Ramos (cell line): ENCODE measurements around the gene QSOX2.

ENCODE experiments used
- in situ Hi-C: fragments of 300-500 bp; cut with MboI; formaldehyde crosslinking; loops from one replicate; pipeline ENCODE4 v1.14.3; 2022; ENCODE audit warnings: low sequenced_read_pairs; ENCODE audit not compliant: unreplicated experiment

The QSOX2 gene

GRCh38 chr9:136194540-136194939, 51.1 kb downstream of the QSOX2 start:
- in situ Hi-C loops, result no loop called here

- in situ Hi-C loops, result no loop called here
These were observed 51.7 kb downstream of the QSOX2 start for GRCh38 chr9:136193891-136194279.

DNA sequence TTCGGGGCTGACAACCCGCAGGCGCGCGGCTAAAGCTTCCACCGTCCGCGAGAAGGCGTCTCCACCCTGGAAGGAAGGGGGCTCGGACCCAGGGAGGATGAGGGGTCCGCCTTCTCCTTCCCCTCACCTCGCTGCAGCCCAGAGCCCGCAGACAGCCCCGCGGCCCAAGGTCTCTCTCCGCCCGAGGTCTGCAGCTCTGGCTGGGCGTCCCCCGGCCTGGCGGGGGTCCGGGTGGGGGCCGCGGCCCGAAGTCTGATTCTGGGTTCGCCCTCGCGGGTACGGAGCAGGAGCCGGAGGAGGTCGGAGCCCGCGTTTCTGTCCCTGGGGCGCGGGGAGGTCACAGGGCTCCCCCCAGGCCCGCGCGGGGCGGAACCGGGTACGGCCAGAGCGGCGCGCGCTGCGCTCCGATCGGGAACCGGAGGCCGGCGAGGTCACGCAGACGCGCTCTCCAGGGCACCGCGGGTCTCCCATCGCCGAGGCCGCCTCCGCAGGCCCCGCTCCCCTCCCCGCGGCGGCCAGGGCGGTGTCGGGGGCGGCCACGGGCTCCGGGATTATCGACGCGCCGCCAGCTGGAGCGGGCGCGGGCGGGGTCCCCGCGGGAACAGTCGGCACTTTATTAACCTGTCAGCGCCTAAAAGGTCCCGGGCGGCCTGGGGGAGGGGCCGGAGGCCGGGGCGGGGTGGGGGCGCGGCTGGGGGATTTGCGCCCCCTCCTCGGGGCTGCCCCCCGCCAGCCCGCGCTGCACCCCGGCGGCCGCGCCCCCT, 52.3 kb downstream of the QSOX2 start:
- in situ Hi-C loops, result no loop called here

DNA sequence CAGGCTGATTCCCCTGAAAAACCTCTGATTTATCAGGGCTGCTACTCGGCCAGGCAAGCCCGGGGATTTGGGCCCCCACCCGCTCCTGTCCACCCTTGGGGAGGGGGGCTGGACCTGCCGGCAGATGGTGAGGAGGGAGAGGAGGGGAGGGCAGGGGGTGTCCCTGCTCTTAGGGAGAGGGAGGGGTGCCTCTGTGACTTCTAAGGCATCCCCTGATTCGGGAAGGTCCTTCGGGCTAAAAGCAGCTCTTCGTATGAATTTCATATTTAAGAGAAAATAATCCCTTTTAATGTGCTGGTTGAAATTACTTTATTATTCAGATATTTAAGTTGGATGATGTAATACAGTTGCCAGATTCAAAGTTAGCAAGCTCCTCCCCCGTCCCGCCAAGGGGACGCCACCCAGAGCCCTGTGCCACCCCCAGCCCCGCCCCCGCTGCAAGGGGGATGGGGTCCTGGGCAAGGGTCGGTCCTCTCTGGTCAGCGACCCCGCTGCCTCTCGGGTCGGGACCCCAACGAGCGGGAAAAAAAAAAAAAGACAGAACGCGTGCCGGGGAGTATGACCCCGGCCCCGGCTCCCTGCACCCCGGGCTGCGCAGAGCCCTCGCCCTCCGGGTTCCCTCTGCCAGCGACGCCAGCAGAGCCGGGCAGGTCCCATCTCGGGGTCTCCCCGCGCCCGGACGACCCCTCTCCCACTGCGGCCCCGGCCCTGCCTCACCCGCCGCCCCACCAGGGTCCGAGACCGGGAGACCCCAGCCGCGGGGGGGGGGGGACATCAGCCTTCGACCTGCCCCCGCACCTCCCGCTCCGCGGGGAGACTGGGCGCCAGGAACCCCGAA, 53.1 kb downstream of the QSOX2 start:
- in situ Hi-C loops, result no loop called here

DNA sequence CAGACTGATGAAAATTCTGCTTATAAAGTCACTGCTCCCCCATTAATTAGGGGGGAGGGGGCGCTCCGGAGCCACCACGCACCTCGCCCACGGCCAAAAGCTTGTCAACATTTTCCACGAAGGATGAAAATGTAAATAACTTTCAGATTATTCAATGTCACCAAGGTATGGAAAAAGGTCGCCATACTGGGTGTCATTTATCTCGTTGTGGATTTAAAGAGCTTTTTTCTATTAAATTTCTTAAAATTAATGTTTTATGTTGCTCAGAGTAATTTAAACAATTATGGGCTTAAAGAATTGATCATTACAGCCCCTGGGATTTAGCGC, 53.7 kb downstream of the QSOX2 start:
- in situ Hi-C loops, result no loop called here

DNA sequence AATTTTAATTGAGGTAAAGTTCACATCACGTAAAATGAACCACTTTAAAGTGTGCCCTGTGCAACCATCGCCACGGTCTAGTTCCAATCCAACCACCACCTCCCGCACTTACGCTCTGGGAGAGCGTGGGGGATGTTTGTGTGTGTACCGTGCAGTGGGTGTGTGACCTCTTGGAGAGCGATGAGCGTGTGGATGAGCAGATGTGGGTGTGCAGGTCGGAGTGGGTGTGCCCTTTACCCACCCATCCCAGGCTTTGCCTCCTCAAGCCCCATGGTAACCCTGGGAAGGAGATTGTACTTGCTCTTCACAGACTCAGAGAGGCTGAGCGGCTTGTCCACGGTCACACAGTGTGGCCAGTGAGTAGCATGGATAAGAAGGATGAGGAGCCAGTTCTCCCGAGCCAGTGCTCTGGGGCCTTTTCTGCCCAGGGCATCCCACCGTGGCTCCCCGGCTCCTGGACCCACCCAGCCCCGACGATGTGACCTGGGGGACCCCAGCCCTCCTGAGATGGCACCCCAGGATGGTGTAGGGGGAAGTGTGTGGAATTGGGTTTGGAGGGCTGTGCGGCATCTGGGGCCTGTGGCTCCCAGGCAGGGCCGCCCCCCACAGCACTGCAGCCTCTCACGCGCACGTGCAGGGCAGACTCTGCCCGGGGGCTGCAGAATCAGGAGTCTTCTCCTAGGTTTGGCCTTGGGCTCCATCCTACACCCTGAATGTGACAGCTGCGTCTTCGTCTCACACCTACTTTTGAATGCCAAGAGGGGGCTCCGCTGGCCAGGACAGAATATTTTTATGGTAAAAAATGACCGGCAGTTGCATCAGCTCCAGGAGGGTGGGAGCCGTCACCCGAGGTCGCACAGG, 54.3 kb downstream of the QSOX2 start:
- in situ Hi-C loops, result no loop called here

DNA sequence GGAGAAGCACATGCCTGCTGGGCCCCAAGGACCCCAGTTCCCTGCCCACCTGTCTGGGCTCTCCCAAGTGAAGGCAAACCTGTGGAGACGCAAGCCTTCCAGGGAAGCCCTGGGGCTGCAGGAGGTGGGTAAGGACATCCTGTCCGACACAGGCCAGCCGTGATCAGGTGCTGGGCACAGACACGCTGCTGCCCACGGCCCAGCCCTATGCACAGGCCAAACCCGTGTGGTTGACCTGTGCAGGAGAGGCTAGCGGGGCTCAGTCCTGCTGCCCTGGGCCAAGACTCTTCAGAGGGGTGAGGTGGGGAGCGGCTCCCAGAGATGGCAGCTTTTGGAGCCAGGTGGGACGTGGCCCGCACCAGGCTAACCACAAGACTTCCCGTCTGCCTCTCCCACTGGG, 55.0 kb downstream of the QSOX2 start:
- in situ Hi-C loops, result no loop called here

DNA sequence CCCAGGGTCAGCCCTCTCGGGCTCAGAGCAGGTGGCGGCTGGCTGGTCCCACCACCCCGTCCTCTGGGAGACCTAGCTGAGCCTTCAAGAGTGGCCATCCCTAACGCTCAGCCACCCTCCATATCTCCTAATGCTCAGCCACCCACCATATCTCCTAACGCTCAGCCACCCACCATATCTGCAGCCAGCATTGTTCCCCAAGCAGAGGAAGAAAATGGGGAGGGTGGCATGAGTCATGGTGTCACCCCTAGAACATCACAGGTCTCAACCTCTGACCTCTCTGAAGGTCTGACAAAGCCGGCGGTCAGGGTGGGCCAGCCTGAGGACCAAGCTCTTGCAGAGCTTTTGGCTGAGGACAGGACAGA, 55.4 kb downstream of the QSOX2 start:
- in situ Hi-C loops, result no loop called here

DNA sequence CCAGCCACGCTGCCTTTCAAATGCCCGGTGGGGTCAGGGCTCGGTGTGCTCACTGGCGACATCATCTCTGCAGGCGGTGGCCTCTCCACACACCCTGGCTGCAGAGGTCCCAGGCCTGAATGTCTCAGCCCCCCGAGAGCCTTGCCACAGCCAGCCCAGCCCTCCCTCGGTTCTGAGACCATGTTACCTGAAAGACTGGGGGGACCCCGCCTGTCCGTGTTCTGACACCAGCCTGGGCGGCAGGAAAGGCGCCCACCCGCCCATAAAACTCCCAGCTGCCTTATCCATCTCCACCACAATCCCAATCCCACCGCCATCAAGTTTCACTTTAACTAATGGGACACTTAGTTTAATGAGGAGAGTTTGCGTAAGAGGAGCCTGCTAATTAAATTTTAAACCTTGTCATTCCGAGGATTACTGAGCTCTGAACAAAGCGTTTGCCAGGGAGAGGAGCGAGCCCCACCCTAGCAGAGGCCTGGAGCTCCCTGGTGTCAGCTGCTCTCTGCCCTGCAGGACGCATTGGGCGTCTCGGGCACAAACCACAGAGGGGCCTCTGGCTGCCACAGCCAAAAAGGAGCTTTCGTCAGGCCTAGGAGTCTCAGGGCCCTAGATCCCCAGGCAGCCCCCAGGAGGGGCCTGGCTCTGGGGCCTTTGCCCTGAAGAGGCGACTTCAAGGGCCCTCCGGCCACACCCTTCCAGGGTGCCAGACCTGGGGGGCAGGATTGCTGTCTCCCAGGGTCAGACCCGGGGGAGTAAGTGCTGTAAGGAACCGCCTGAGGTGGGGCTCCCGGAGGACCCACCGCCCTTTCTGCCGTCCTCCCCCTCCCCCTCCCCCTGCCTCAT, 56.0 kb downstream of the QSOX2 start:
- in situ Hi-C loops, result no loop called here

DNA sequence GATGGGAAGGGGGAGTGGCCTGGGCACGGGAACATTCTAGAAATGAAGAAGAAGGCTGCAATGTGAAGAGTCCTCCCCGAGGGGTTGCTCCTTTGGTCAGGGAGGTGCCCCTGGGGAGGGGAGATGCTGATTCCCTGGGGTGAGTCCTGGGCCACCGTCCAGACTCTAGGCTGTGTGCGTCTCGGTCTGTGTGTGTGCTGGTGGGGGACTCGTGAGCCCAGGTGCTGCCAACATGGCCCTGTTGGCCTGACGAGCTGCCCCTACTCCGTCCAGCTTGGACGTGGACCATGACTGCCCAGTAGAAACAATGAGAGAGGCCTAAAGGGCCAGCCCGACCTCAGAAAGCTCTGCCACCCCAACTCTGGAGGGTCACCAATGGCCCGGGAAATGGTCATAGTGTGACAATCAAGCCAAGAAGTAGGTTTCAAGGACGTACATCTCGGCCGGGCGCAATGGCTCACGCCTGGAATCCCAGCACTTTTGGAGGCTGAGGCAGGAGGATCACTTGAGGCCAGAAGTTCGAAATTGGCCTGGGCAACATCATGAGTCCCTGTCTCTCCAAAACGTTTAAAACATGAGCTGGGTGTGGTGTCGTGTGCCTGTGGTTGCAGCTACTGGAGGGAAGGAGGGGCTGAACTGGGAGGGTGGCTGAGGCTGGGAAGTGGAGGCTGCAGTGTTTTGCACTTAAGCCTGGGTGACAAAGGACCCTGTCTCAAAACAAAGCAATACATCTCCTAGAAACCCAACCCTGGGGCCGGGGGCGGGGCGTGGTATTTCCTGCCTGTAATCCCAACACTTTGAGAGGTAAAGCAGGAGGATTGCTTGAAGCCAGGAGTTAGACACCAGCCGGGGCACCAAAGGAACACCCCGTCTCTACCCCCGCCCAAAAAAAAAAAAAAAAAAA, 57.7 kb downstream of the QSOX2 start:
- in situ Hi-C loops, result no loop called here

- in situ Hi-C loops, result no loop called here
These were observed 58.4 kb downstream of the QSOX2 start for GRCh38 chr9:136187197-136187596.

GRCh38 chr9:136186386-136186785, 59.2 kb downstream of the QSOX2 start:
- in situ Hi-C loops, result no loop called here

DNA sequence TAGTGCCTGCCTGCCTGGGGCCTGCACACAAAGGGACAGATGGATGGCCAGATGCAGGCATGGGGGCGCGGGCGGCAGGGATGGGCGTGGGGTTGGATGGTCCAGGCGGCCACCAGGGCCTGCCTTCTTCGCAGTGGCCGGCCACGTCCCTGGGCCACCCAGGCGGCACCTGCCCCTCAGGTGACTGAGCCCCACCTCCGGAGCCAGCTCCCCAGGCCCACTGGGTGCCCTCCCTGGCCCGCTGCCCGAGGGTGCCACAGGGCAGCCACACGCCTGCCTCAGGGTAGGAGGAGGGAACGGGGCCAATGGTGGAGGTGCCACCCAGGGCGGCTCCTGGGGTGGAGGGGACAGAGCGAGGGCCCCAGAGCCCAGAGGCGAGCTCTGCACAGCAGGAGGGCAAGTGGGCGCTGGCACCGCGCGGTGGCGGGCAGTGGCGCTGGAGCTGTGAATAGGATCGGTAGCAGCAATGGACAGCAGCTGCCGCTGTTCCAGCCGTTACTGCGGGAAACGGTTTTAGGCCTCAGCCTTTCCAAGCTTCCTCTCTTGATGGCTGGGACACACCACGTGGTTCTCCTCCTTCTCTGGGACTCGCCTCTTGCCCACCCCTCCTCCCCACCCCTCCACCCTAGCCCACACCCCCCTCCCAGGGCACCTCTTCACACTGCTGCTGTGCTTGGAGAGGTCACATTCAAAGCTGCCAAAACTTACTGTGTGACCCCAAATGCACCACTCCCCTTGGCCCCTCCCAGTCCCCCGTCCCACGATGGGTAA, 59.8 kb downstream of the QSOX2 start:
- in situ Hi-C loops, result no loop called here

DNA sequence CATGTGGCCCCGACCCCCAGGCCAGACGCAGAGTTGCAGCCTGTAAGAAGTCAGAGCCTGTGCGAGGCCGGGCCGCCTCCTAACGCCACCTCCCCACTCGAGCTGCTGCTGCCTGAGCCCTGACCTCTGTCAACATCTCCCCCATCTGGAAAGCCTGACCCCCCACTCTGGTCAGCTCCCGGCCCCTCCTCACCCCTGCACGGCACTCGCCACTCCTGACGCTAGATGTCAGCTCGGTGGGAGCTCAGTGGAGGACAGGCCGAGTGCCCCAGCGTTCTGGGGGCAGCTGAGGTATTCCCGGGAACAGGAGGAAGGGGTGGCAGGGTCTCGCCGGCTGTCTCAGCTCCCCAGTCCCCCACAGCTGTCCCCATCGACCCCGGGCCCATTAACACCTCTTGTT, 60.5 kb downstream of the QSOX2 start:
- in situ Hi-C loops, result no loop called here

- in situ Hi-C loops, result no loop called here
These were observed 62.7 kb downstream of the QSOX2 start for GRCh38 chr9:136182850-136183422.

DNA sequence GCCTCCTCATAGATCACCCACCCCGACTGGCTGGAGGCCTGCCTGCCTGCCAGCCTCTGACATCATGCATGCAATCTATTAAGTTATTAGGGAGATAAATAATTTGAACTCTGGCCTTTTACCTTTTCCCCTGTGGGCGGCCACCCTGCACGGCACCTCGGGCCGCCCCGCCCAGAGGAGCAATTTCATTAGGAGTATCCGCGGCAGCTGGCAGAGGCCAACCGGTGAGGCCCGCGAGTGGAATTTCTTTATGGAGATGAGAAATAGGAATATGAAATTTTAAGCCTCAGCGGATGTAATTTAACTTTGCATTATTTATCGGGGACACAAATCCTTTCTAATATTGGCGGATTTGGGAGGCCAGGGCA, 63.2 kb downstream of the QSOX2 start:
- in situ Hi-C loops, result no loop called here

- in situ Hi-C loops, result no loop called here
These were observed 63.7 kb downstream of the QSOX2 start for GRCh38 chr9:136181784-136182419.

DNA sequence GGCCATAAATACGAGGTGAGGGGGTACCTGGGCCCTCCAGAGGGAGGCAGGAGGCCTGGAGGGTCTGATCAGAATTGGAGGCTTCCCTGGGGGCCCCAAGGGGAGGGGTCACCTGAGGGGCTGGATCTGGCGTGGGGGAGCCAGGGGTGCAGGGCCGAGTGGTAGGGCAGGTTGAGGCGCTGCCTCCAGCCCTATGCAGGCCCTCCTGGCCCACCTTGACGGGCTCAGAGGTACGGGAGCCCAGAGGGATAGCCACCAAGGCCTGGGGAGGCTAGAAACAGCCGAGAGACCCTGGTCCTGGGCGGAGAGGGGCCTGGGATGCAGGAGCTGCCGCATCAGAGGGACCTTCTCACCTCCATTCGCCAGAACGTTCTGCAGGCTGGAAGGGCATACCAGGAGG, 65.0 kb downstream of the QSOX2 start:
- in situ Hi-C loops, result no loop called here
